ENCODE data around the gene AMDHD2. TPM values are rescaled to one million over a fixed set of nuclear protein-coding genes. Genes with fewer than 3 reads are reported as not detected.

Gene AMDHD2
- total and polyA plus RNA-seq, 2 of the 13 experiments (the other 11 are each of a cell fraction or from before 2014, with no cell fraction given): 33.5 to 39.1 TPM

DNA sequence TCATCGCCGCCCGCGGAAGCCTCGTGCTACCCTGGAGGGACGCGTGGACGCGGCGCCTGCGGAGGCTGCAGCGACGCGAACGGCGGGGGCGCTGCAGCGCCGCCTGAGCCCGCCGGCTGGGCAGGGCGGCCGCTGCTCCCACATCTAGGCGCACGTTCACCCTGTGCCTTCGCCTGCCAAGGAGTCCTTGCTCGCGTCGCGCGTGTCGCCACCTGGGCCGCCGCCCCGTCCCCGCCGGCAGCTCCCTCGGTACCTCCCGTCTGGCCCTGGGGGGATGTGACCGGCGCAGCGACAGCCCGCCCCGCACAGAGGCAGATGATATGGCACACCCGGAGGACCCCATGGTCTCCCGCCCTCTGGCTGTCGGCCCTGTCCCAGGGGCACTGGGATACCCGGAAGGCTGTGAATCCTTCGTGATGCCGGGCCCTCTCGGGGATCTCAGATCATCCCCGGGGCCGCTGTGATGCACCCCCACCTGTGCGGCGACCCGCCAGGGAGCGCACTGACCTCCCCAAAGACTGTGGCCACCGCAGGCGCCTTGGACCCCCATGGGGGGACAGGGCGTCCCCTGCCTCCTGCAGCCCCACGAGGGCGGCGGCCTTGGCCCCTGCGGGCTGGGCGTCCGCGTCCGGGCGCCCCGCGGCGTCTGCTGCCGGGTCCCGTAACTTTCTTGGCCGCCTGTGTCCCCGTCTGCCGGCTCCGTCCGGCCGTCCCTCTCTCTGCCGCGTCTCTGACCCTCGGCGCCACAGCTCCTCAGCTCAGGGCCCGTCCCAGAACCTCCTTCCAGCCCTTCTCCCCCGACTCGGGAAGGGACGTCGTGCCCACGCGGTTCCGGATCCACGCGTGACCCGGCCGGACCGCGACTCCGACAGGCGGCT lies 45.9 kb upstream of the AMDHD2 start (continued):
- TF ChIP-seq USF2 (IDR thresholded peaks at IDR 0.05; ENCODE audit: low read depth, low read length) (no peak), USF2 (CRISPR knock-in tag; IDR thresholded peaks at IDR 0.05; ENCODE audit: borderline replicate concordance) (no peak), GZF1 (CRISPR knock-in tag; IDR thresholded peaks at IDR 0.05) (no peak), FOXA3 (CRISPR knock-in tag; IDR thresholded peaks at IDR 0.05) (no peak), ONECUT2 (CRISPR knock-in tag; IDR thresholded peaks at IDR 0.05) (no peak), ZKSCAN8 (CRISPR knock-in tag; IDR thresholded peaks at IDR 0.05; ENCODE audit: borderline replicate concordance) (no peak), NFE2L1 (CRISPR knock-in tag; IDR thresholded peaks at IDR 0.05; ENCODE audit: borderline replicate concordance) (no peak), ZNF180 (CRISPR knock-in tag; IDR thresholded peaks at IDR 0.05; ENCODE audit: borderline replicate concordance, low read depth) (no peak), MBNL3 (CRISPR knock-in tag; conservative IDR thresholded peaks at IDR 0.05) (no peak), FOXP4 (CRISPR knock-in tag; IDR thresholded peaks at IDR 0.05) (no peak), TBX3 (IDR thresholded peaks at IDR 0.05; ENCODE audit: borderline replicate concordance) (no peak), SP2 (CRISPR knock-in tag; IDR thresholded peaks at IDR 0.05) (0 out of 2 replicates have a peak, but pooled peaks have one; percentile 10), ZMYM2 (CRISPR knock-in tag; IDR thresholded peaks at IDR 0.05) (no peak), ZNF446 (CRISPR knock-in tag; IDR thresholded peaks at IDR 0.05) (no peak), XBP1 (CRISPR knock-in tag; IDR thresholded peaks at IDR 0.05) (no peak), BRD4 (CRISPR knock-in tag; IDR thresholded peaks at IDR 0.05) (0 out of 2 replicates have a peak, but pooled peaks have one; percentile 27), KDM5A (IDR thresholded peaks at IDR 0.05; ENCODE audit: borderline replicate concordance, low read length) (no peak), ZNF333 (CRISPR knock-in tag; IDR thresholded peaks at IDR 0.05; ENCODE audit: borderline replicate concordance) (peak; percentile 84; the same call in 1 of the 2 replicates), MEIS1 (CRISPR knock-in tag; IDR thresholded peaks at IDR 0.05; ENCODE audit: borderline replicate concordance) (no peak), SMAD1 (CRISPR knock-in tag; IDR thresholded peaks at IDR 0.05; ENCODE audit: borderline replicate concordance, low read depth) (no peak), ZNF792 (CRISPR knock-in tag; IDR thresholded peaks at IDR 0.05) (no peak), SATB2 (CRISPR knock-in tag; IDR thresholded peaks at IDR 0.05) (0 out of 2 replicates have a peak, but pooled peaks have one; percentile 25), CHD4 (IDR thresholded peaks at IDR 0.05; ENCODE audit: borderline replicate concordance, low read length) (no peak), ZNF776 (CRISPR knock-in tag; IDR thresholded peaks at IDR 0.05) (peak; percentile 67; the same call in 1 of the 2 replicates), ATF1 (CRISPR knock-in tag; IDR thresholded peaks at IDR 0.05) (no peak), ZNF207 (IDR thresholded peaks at IDR 0.05; ENCODE audit: borderline replicate concordance) (no peak)
- TF ChIP-seq, protein P1, sequence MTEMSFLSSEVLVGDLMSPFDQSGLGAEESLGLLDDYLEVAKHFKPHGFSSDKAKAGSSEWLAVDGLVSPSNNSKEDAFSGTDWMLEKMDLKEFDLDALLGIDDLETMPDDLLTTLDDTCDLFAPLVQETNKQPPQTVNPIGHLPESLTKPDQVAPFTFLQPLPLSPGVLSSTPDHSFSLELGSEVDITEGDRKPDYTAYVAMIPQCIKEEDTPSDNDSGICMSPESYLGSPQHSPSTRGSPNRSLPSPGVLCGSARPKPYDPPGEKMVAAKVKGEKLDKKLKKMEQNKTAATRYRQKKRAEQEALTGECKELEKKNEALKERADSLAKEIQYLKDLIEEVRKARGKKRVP (CRISPR knock-in tag; IDR thresholded peaks at IDR 0.05): 0 out of 4 replicates have a peak, but pooled peaks of 1 of the 2 experiments have one; percentile 14
